Measurements from ENCODE around the gene HDDC2. TPM values are rescaled to one million over a fixed set of nuclear protein-coding genes. Genes with fewer than 3 reads are reported as not detected.

Gene HDDC2
- total and polyA plus RNA-seq, 2 of the 8 experiments (the other 6 are each of a cell fraction or from before 2014, with no cell fraction given) = 89.3 to 129 TPM

DNA sequence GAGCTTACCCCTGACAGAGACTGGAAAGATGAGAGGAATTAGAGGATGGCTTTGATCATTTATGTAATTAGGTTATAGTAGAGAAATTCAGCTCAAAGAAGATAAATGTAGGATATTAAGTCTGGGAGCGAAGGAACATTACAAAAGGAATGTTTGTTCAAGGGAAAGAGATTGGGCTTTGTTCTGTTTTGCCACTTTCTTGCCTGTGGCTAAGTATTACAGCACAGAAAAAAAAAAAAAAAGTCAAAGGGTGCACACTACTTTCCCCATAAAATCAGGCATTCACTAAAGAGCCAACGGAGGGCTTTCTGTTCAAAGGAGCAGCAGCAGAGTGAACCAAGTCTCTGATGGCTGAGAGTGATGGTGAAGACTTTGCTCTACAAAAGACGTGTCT, 5.0 kb upstream of the HDDC2 start (continued):
- TF ChIP-seq, protein P1, sequence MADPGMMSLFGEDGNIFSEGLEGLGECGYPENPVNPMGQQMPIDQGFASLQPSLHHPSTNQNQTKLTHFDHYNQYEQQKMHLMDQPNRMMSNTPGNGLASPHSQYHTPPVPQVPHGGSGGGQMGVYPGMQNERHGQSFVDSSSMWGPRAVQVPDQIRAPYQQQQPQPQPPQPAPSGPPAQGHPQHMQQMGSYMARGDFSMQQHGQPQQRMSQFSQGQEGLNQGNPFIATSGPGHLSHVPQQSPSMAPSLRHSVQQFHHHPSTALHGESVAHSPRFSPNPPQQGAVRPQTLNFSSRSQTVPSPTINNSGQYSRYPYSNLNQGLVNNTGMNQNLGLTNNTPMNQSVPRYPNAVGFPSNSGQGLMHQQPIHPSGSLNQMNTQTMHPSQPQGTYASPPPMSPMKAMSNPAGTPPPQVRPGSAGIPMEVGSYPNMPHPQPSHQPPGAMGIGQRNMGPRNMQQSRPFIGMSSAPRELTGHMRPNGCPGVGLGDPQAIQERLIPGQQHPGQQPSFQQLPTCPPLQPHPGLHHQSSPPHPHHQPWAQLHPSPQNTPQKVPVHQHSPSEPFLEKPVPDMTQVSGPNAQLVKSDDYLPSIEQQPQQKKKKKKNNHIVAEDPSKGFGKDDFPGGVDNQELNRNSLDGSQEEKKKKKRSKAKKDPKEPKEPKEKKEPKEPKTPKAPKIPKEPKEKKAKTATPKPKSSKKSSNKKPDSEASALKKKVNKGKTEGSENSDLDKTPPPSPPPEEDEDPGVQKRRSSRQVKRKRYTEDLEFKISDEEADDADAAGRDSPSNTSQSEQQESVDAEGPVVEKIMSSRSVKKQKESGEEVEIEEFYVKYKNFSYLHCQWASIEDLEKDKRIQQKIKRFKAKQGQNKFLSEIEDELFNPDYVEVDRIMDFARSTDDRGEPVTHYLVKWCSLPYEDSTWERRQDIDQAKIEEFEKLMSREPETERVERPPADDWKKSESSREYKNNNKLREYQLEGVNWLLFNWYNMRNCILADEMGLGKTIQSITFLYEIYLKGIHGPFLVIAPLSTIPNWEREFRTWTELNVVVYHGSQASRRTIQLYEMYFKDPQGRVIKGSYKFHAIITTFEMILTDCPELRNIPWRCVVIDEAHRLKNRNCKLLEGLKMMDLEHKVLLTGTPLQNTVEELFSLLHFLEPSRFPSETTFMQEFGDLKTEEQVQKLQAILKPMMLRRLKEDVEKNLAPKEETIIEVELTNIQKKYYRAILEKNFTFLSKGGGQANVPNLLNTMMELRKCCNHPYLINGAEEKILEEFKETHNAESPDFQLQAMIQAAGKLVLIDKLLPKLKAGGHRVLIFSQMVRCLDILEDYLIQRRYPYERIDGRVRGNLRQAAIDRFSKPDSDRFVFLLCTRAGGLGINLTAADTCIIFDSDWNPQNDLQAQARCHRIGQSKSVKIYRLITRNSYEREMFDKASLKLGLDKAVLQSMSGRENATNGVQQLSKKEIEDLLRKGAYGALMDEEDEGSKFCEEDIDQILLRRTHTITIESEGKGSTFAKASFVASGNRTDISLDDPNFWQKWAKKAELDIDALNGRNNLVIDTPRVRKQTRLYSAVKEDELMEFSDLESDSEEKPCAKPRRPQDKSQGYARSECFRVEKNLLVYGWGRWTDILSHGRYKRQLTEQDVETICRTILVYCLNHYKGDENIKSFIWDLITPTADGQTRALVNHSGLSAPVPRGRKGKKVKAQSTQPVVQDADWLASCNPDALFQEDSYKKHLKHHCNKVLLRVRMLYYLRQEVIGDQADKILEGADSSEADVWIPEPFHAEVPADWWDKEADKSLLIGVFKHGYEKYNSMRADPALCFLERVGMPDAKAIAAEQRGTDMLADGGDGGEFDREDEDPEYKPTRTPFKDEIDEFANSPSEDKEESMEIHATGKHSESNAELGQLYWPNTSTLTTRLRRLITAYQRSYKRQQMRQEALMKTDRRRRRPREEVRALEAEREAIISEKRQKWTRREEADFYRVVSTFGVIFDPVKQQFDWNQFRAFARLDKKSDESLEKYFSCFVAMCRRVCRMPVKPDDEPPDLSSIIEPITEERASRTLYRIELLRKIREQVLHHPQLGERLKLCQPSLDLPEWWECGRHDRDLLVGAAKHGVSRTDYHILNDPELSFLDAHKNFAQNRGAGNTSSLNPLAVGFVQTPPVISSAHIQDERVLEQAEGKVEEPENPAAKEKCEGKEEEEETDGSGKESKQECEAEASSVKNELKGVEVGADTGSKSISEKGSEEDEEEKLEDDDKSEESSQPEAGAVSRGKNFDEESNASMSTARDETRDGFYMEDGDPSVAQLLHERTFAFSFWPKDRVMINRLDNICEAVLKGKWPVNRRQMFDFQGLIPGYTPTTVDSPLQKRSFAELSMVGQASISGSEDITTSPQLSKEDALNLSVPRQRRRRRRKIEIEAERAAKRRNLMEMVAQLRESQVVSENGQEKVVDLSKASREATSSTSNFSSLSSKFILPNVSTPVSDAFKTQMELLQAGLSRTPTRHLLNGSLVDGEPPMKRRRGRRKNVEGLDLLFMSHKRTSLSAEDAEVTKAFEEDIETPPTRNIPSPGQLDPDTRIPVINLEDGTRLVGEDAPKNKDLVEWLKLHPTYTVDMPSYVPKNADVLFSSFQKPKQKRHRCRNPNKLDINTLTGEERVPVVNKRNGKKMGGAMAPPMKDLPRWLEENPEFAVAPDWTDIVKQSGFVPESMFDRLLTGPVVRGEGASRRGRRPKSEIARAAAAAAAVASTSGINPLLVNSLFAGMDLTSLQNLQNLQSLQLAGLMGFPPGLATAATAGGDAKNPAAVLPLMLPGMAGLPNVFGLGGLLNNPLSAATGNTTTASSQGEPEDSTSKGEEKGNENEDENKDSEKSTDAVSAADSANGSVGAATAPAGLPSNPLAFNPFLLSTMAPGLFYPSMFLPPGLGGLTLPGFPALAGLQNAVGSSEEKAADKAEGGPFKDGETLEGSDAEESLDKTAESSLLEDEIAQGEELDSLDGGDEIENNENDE (IDR thresholded peaks at IDR 0.05; ENCODE audit: insufficient replicate concordance, low read length) = no peak
- TF ChIP-seq JUN (IDR thresholded peaks at IDR 0.05; ENCODE audit: low read depth, low read length) (no peak), MAFK (IDR thresholded peaks at IDR 0.05; ENCODE audit: low read depth, low read length) (no peak), SP1 (IDR thresholded peaks at IDR 0.05; ENCODE audit: low read depth, low read length) (no peak), POU5F1 (IDR thresholded peaks at IDR 0.05; ENCODE audit: low read depth, low read length) (no peak), GABPA (IDR thresholded peaks at IDR 0.05; ENCODE audit: borderline replicate concordance, insufficient read depth, low read length) (no peak)

All from H1 (cell line).